HEK293T (cell line): ENCODE results near the gene KLRC2.
"Not testable (repeated sequence)": the region's sequence is repeated elsewhere in the genome, so short reads cannot be mapped to it uniquely, and the experiment has no call there.

Source experiments
- CTCF ChIA-PET: fragments of 350-600 bp; formaldehyde crosslinking; extraction: SDS; loops from one replicate; lab custom pipeline; 2021; ENCODE audit warnings: antibody characterized with exemption, inconsistent platforms; lab: Yijun Ruan, JAX
- POLR2A ChIA-PET: fragments of 350-600 bp; formaldehyde crosslinking; extraction: SDS; loops from one replicate; lab custom pipeline; 2020; ENCODE audit warnings: antibody characterized with exemption, inconsistent platforms; lab: Yijun Ruan, JAX
- DNase-seq: peaks from one replicate; pipeline ENCODE4 v3.0.0; 2012; ENCODE audit warnings: mixed read lengths; ENCODE audit errors: extremely low spot score
- ARNT ChIP-seq: fragments of 450-650 bp; IDR thresholded peaks from 2 replicates; pipeline ENCODE4 v1.6.1; 2017; ENCODE audit warnings: mild to moderate bottlenecking
- BHLHE40 ChIP-seq: fragments of 450-650 bp; IDR thresholded peaks from 2 replicates; pipeline ENCODE4 v1.6.1; 2016; ENCODE audit warnings: mild to moderate bottlenecking, moderate library complexity, borderline replicate concordance
- CTBP1 ChIP-seq: fragments of 450-650 bp; IDR thresholded peaks from 2 replicates; pipeline ENCODE4 v1.6.1; 2016; ENCODE audit warnings: borderline replicate concordance
- ELF4 ChIP-seq: fragments of 450-650 bp; IDR thresholded peaks from 2 replicates; pipeline ENCODE4 v1.6.1; 2017; ENCODE audit warnings: antibody characterized with exemption
- FOXA1 ChIP-seq: fragments of 450-650 bp; IDR thresholded peaks from 2 replicates; pipeline ENCODE4 v1.6.1; 2016; ENCODE audit warnings: mild to moderate bottlenecking
- FOXK2 ChIP-seq: fragments of 450-650 bp; IDR thresholded peaks from 2 replicates; pipeline ENCODE4 v1.6.1; 2016; ENCODE audit warnings: mild to moderate bottlenecking
- FOXM1 ChIP-seq: fragments of 450-650 bp; IDR thresholded peaks from 2 replicates; pipeline ENCODE4 v1.6.1; 2017; ENCODE audit warnings: mild to moderate bottlenecking, borderline replicate concordance
- HDGF ChIP-seq: fragments of 450-650 bp; IDR thresholded peaks from 2 replicates; pipeline ENCODE4 v1.6.1; 2017; ENCODE audit warnings: antibody characterized with exemption, borderline replicate concordance
- L3MBTL2 ChIP-seq: fragments of 450-650 bp; conservative IDR thresholded peaks from 2 replicates; pipeline ENCODE4 v1.6.1; 2016; ENCODE audit warnings: mild to moderate bottlenecking
- LEF1 ChIP-seq: fragments of 450-650 bp; IDR thresholded peaks from 2 replicates; pipeline ENCODE4 v1.6.1; 2017; ENCODE audit warnings: mild to moderate bottlenecking, borderline replicate concordance
- NFRKB ChIP-seq: fragments of 450-650 bp; IDR thresholded peaks from 2 replicates; pipeline ENCODE4 v1.6.1; 2016; ENCODE audit warnings: mild to moderate bottlenecking, moderate library complexity
- PKNOX1 ChIP-seq: fragments of 450-650 bp; IDR thresholded peaks from 2 replicates; pipeline ENCODE4 v1.6.1; 2016
- SP1 ChIP-seq: fragments of 450-650 bp; IDR thresholded peaks from 2 replicates; pipeline ENCODE4 v1.6.1; 2017
- SUZ12 ChIP-seq: fragments of 450-650 bp; IDR thresholded peaks from 2 replicates; pipeline ENCODE4 v1.6.1; 2016; ENCODE audit warnings: mild to moderate bottlenecking
- TARDBP ChIP-seq: fragments of 450-650 bp; IDR thresholded peaks from 2 replicates; pipeline ENCODE4 v1.6.1; 2016
- ZNF384 ChIP-seq: fragments of 450-650 bp; IDR thresholded peaks from 2 replicates; pipeline ENCODE4 v1.6.1; 2016

Gene KLRC2

DNA sequence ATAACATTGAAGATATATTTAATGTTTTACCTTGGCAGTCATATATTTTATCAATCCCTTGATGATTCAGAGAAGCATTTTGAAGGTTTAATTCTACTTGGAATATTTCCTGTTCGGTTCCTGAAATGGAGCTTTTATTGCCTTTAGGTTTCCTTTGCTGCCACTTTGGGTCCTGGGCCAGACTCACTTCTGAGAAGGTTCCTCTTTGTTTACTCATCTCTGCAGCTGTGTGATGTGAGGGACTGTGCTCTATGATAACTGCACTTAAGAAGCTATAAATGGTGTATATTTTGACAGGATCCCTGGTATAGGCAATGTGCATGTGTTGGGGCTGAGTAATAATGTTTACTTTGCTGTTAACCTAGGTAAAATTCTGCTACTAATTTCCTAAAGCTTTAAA is 15.5 kb downstream of the KLRC2 start, which contains the start of gene KLRC3:
KLRC3 (minus strand) TSS at position 262 of the 400 bp plus-strand sequence; CDS start at position 217, 45 bp downstream.
- POLR2A ChIA-PET, DNase-seq, CTCF ChIA-PET: not testable (repeated sequence)

GRCh38 chr12:10409392-10409791 is 26.4 kb downstream of the KLRC2 start, which contains the start of gene KLRC4:
TSS of gene KLRC4 (minus strand) at chr12:10409757. CDS start at chr12:10409575, 182 bp downstream.
- TF ChIP-seq ZNF384 = no peak
- no peak for TF ChIP-seq LEF1
- no peak for TF ChIP-seq CTBP1
- no peak for TF ChIP-seq HDGF
- no peak for TF ChIP-seq ARNT
- TF ChIP-seq PKNOX1 = no peak
- TF ChIP-seq BHLHE40 = no peak
- no peak for TF ChIP-seq ELF4
- no peak for TF ChIP-seq NFRKB
- no peak for TF ChIP-seq SP1
- TF ChIP-seq FOXK2 = no peak
- TF ChIP-seq L3MBTL2 = no peak
- no peak for TF ChIP-seq FOXA1
- TF ChIP-seq SUZ12 = no peak
- DNase-seq = no peak
- ChIA-PET CTCF (no interaction called here), POLR2A (no interaction called here)

DNA sequence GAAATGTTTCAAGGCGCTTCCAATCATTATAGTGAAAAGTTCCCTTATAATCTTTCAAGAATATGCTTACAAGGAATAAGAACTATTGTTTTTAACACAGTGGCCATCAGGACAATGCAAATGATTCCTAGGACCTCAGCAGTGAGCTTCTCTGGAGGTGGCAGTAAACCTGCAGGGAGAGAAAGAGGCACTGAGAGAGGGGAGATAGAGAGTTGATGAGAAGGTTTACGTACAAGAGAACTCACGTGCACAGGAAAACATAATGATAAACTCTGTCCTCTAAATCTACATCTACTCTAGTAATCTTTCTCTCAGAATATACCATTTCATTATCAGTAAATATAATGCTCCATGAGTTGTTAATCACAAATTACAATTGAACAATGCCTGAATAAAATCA is 27.0 kb downstream of the KLRC2 start:
- CTCF ChIA-PET = no interaction called here
- POLR2A ChIA-PET = no interaction called here
- no peak for DNase-seq
- TF ChIP-seq ELF4 = no peak
- TF ChIP-seq CTBP1 = no peak
- no peak for TF ChIP-seq L3MBTL2
- TF ChIP-seq NFRKB = no peak
- no peak for TF ChIP-seq FOXM1
- TF ChIP-seq HDGF = no peak
- no peak for TF ChIP-seq ARNT
- TF ChIP-seq SP1 = no peak
- TF ChIP-seq PKNOX1 = no peak
- no peak for TF ChIP-seq BHLHE40
- no peak for TF ChIP-seq FOXA1
- no peak for TF ChIP-seq SUZ12
- no peak for TF ChIP-seq ZNF384

DNA sequence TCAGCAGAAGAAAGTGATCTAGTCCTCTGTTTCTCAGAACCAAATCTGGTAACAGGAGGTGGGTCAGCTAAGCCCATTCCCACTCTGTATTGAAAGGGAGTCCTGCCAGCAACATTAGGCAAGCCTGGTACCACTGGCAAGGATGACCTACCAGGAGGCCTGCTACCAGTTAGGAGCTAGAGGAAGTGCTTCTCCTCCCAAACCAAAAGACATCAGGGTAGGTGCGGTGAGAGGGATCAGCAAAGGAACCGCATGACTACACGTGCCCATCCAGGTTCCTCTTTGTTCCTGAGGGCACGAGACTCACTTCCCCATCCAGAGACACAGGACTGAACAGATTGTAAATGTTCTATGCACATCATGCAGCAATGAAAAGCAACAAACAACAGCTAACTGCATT is 29.1 kb downstream of the KLRC2 start:
- TF ChIP-seq SUZ12 = no peak
- ChIA-PET POLR2A (interaction anchor here (0.9 kb wide), 1 partner anchor 43 kb away, joined by 3 read pairs; no protein-coding TSS in a partner anchor), CTCF (no interaction called here)
- no peak for DNase-seq

- DNase-seq = no peak
- TF ChIP-seq HDGF (no peak), ARNT (no peak), FOXA1 (no peak), L3MBTL2 (no peak)
- ChIA-PET POLR2A (no interaction called here), CTCF (no interaction called here)
Measured at GRCh38 chr12:10405294-10405693, 30.5 kb downstream of the KLRC2 start.

GRCh38 chr12:10404798-10405197 is 31.0 kb downstream of the KLRC2 start:
- CTCF ChIA-PET = no interaction called here
- POLR2A ChIA-PET = no interaction called here
- TF ChIP-seq SP1 = no peak
- TF ChIP-seq FOXM1 = no peak
- no peak for TF ChIP-seq PKNOX1
- no peak for TF ChIP-seq HDGF
- no peak for TF ChIP-seq BHLHE40
- TF ChIP-seq FOXK2 = no peak
- no peak for TF ChIP-seq ELF4
- TF ChIP-seq TARDBP = no peak
- TF ChIP-seq ZNF384 = no peak
- TF ChIP-seq L3MBTL2 = no peak
- TF ChIP-seq FOXA1 = no peak
- TF ChIP-seq SUZ12 = no peak
- no peak for TF ChIP-seq CTBP1
- no peak for TF ChIP-seq LEF1
- DNase-seq = no peak

GRCh38 chr12:10400829-10401228 is 35.0 kb downstream of the KLRC2 start:
- CTCF ChIA-PET = interaction anchor here (0.7 kb wide), 1 partner anchor 1181 kb away, joined by 3 read pairs; no protein-coding TSS in a partner anchor
- POLR2A ChIA-PET = interaction anchor here (1.2 kb wide), 1 partner anchor 36 kb away, joined by 3 read pairs; no protein-coding TSS in a partner anchor
- DNase-seq = no peak
- TF ChIP-seq NFRKB = no peak
- no peak for TF ChIP-seq ARNT
- TF ChIP-seq FOXM1 = no peak
- TF ChIP-seq ZNF384 = no peak
- TF ChIP-seq TARDBP = no peak
- TF ChIP-seq SP1 = no peak
- TF ChIP-seq LEF1 = no peak
- no peak for TF ChIP-seq FOXA1
- no peak for TF ChIP-seq PKNOX1
- no peak for TF ChIP-seq HDGF
